Tongue (tissue), 2 donors: Measurements from ENCODE around the gene GATAD2A. TPM values are rescaled to one million over a fixed set of nuclear protein-coding genes. Genes with fewer than 3 reads are reported as not detected.
"Not testable (repeated sequence)": the region's sequence is repeated elsewhere in the genome, so short reads cannot be mapped to it uniquely, and the experiment has no call there.

Experiments
- DNase-seq: peaks from one replicate; pipeline ENCODE4 v3.0.0-alpha.2; 2015
- total RNA-seq: library from RNA; depleted of rRNA; stranded (reverse); fragments of >200 nt; gene quantifications from one replicate; pipeline ENCODE4 v1.2.3, GENCODE V29; 2014

GATAD2A gene
- total RNA-seq, 1 donor from 2014 or later: 24.0 TPM

DNA sequence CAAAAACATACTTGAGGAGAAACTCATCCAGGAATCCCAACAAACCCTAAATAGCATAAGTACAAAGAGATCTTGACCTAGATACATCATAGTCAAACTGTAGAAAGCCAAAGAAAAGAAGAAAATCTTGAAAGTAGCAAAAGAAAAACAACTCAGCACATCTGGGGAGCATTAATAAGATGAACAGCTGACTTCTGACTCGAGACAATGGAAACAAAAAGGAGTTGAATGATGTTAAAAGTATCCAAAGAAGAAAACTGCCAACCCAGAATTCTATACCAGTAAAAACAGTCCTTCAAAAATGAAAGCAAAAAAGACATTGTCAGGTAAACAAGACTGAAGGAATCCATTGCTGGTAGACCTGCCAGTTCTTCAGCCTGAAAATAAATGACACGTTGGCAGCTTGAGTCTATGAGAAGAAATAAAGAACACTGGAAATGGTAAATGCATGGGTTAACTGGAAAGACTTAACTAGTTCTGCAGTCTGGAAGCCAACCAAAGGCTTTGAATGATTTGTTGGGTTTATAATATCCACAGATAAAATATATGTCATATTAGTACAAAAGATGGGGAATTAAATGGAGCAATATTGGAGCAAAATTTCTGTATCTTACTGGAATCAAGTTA lies 63.1 kb downstream of the GATAD2A start:
- no peak for DNase-seq

DNA sequence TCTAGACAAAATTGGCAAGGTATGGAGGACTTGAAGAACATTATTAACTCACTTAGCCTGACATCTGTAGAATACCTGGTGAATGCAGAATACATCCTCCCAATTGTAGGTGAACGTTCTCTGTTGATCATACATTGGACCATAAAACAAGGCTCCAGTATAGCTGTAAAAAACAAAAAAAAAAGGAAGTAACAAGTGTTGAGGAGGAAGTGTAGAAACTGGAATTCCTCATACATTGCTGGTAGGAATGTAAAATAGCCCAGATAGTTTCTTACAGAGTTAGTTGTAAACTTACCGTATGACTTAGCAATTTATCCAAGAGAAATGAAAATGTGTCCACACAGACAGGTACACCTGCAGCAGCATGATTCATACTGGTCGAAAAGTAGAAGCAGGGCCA lies 65.1 kb downstream of the GATAD2A start:
- DNase-seq: no peak

DNA sequence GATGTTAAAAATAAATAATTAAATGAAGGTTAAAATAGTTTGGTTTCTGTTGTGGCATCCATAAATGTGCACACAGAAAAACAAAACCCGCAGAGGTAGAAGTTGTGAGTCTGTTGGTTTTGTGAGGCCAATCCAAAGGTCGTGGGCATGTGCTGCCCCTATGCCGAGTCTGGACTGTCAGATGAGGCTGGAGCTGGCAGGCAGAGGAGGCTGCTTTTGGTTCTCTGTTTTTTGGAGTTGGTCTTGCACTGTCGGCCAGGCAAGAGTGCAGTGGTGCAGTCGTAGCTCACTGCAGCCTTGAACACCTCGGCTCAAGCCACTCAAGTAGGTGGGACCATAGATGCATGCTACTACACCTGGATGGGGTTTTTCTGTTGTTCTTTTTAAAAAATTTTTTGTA lies 66.2 kb downstream of the GATAD2A start:
- no peak for DNase-seq

DNA sequence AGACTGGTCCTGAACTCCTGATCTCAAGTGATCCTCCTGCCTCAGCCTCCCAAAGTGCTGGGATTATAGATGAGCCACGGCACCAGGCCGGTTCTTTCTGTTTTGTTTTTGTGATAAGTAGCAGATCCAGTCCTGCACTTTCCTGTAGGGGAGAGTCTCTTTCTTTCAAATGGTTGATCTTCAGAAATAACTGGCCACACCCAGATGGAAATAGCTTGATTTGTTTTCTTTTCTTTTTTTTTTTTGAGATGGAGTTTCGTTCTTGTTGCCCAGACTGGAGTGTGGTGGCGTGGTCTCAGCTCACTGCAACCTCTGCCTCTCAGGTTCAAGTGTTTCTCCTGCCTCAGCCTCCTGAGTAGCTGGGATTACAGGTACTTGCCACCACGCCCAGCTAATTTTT lies 66.6 kb downstream of the GATAD2A start:
- DNase-seq: not testable (repeated sequence)

DNA sequence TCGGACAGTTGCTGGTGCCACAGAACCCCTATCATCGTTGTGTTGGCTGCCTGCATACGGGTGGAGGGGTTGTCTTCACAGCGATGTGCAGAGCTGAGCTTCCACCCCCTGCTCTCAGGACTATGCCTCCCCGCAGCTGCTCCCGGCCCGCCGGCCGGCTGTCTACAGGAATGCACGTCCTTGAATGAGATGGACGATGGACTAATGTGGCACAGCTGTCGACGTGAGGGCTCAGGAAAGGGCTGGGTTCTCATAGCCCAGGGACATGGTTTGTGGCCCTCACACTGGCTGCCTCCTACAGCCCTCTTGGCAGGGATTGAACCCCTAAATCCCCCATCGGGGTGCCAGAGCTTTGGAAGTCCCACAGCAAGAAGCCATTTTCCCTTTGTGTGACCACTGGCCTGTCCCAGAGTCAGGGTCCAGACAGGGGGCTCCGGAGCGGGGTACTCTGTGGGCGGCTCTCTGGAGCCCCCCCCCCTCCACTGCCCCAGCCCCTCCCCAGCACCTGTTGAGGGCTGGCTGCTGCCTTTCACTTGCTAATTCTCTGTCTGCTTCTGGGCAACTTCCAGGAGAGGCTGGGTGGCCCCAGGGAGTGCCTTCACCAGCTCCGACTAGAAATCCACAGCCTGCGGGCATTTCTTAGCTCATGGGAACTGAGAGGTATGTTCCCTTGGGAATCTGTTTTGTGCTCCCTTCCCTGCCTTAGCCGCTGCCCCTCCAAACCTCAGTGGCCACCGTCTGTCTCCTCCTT lies 69.7 kb downstream of the GATAD2A start:
- DNase-seq: peak; percentile 97

DNA sequence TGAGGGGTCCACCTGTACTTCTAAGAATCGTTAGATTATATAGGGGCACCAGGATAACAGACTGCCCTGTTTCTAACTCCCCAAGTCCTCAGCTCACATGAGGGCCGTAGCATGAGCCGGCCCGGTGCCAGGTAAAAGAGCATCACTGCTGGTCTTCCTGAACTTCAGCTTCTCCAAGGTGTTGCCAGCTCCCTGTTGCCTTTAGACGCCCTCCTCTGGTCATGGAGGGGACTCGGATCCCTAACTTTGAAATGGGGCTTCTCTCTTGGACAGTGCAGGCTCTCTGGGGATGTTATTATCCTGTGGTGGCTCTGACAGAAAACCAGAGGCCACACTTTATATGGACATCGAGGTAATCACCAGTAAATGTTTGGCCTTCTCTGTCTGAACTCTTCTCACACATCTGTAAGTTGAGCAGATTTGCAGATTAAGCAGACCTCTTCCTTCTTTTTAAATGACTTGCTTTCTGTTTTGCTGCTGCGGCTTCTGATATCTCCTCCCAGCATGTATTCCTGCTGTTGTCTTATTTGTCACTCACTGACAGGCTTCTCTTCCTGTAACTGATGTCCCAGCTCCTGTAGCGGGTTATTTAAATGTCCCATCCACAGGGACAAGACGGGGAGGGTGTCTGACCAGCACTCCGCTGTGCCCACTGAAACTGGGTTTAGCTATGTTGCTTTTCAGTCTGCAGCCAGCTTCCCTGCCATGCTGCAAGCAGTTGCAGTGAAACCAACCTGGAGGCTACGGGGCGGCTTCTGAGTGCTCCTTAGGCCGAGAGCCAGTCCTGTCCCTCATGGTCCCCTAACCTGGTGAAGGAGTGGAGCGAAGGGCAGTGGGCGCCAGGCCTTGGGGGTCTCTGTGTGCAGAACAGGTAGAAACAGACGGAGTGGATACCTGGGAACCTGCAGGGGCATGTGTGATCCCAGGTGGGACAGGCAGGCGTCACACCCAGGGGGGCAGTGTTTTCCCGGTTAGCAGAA lies 70.7 kb downstream of the GATAD2A start:
- DNase-seq: peak; percentile 70

DNA sequence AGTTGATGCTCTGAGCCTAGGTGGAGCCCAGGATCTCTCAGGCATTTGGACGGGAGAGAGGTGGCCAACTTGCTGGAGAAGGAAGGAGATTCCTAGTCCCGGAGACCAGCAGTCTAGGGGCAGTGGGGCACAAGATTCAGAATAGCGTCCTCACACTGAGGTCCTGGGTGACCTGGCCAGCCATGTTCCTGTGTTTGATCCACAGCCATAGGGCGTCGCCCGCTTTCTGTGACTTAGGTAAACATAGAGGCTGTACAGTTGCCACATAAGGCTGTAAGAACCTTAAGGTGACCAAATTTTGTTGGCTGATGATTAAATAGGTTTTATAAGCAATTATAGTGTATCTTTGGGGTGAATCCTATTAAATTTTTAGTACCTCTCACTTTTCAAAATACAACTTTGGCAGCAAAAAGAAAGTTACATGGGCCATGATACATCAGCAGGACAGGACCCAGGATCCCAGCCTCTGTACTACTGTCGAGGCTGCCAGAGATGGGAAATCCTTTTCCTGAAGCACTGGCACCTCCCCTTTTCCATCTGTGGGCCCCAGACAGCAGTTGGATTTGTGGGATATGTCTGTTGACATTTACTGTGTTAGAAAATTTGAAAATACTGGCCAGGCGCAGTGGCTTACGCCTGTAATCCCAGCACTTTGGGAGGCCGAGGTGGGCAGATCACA lies 72.4 kb downstream of the GATAD2A start:
- DNase-seq: no peak

DNA sequence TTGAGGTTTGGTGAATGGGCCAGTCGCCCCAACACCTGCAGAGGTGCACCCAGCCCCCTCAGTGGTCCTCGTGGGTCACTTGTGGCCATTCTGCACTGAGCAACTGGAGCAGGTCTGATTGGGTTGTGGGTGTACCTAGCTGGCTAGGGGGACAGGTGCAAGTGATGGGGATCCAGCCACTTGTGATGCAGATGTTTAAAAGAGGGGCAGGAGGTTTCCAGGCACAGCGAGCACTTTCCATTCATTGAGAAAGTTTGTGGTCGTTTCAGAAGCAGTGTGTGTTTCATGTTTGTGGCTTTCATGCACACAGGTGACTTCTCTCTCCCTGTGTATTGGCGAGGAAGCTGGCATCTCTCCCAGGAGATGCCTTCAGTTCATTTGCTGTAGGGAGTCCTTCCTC lies 75.2 kb downstream of the GATAD2A start:
- no peak for DNase-seq

DNA sequence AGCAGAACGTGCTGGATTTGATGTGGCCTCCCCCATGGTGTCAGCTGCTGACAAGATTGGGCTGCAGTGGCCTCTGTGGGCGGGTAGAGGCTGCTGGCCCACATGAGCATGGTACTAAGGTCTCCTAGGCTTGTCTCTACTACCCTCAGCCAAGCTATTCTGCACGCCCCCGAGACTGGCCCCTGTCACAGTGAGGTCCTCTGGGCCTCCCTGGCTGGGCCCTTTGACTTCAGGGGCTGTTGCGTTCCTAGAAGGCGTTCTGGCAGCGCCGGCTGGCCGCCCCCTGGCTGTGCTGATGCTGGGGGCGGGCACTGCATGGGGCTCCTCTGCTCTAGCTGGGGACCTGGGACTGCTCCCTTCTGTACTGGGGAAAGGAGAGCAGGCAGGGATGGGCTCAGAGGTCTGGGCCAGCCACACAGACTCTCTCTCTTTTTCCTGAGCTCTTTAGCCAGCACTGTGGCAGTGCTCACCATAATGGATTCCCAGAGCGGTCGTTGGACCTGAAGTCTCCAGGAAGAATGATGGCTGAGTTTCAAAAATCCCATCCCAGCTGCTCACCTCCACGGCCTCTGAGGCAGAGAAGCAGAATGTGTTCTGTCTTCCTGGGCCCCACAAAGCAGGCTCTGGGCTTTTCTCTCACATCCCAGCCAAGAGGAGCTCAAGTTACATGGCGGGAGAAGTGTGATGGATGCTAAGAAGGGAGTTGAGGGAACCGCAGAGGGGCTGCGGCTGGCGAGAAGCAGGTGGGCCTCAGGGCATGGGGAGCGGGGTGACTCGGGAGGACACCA lies 77.5 kb downstream of the GATAD2A start:
- peak; percentile 91 for DNase-seq

DNA sequence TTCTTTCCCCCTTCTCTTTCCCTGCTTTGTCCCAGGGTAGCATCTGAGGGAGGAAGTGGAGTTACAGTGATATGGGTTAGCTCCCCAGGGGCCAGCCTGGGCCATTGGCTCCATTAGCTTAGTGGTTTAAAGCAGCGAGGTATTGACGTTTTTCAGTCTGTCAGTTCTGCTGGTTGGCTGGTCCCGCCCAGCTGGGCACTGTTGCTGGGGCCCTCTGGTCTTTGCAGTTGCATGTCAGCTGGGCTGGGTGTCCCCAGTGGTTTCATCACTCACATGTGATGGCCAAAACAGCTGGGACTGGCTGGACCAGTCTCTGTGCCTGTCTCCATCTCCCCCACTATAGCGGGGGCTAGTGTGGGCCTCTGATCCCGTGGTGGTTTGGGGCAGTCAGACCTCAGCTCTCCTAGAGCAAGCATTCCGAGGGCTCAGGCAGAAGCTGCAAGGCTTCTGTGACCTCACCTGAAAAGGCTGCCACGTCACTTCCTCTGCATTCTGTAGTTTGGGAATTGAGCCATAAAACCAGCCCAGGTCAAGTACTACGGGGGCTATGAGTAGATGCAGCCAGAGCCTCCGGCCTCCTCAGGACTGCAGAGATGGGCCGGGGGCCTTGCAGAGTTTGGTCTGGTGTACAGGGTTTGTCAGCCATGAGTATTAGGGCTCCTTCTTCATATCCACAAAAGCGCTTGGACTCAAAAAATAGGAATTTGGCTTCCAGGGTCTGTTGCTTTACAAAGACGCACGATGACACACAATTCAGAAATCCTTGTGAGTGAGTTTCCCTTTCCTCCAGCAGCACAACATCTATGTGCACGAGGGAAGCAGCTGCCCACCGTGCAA lies 79.9 kb downstream of the GATAD2A start:
- DNase-seq: peak; percentile 72

DNA sequence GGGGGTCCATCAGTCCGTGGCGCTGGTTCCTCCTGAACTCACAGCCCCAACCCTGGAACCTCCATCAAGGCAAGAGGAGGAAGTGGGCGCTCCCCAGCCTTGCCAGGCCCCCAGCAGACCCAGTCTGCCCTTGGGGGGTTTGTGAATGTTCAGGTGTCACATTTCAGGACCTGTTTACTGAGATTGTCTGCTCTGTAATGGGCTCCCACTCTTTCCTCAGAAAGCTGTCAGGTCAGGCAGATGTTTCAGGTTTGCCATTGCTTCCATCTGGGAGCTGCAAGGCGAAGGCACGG lies 80.5 kb downstream of the GATAD2A start:
- no peak for DNase-seq

DNA sequence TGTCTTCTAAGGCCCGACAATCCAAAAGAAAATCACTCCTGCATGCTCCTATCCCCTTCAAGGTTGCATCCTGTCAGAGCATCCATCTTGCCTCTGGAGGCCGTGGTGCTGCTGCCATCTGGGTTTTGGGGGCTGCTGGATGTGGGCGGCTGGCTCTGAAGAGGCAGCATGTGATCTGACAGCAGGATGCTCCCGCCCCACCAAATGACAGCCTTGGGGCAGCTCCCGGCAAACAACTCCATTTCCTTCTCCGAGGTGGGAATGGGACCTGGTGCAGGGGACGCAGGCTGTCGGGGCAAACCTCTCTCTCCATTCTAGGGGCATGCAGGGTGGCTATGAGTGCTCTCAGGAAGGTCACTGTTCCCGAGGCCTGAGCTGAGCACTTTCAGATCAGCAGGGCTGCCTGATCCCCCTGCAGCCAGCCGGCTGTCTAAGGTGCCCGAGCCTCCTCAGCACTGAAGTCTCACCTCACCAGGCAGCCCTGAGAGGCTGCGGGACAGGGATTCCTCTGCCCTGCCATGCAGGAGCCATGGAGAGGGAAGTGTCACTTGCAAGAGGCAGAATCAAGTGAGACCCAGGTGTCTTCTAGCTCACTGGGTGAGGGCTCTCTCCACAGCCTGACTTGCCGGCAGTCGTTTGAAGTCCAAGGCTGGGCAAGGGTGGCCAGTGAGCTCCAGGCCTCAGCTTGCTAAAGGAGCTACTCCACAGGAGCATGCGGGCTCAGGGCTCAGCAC lies 81.0 kb downstream of the GATAD2A start:
- no peak for DNase-seq

DNA sequence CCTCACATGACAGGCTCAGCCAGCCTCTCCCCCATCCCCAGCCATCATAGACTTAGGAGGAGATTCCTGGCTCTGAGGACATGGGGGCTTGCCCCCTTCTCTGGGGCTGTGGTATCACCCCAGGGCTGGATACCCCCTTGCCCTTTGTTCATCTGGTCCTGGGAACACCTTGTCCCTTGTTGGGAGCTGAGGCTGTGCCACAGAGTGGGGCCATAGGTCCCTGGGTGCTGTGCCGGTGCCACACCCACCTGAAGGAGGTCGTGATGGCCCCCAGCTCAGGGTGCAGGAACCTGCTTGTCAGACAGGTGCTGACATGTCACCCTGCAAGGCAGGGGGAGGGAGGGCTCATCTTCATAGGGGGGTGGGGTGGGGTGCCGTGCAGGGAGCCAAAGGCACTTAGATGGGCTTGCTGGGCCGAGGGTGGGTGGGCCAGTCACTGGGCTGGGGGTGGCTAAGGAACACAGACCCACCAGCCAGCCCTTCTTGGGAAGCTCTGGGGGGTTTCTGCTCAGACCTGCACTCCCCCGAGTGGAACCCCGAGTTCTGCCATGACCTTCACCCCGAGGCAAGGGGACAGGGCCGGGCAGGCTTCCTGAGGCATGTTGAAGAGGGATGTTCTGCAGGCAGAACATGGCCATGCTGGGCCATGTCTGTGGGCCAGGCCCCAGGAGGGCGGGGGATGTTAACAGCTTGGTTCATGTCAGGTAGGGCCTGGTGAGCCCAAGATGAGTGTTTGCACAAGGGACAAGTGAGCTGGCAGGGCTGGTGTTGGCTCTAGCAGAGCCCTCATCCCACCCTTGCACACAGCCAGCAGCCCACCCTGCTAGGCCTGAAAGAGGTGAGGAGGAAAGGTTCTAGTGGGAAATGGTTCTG lies 81.8 kb downstream of the GATAD2A start:
- no peak for DNase-seq

DNA sequence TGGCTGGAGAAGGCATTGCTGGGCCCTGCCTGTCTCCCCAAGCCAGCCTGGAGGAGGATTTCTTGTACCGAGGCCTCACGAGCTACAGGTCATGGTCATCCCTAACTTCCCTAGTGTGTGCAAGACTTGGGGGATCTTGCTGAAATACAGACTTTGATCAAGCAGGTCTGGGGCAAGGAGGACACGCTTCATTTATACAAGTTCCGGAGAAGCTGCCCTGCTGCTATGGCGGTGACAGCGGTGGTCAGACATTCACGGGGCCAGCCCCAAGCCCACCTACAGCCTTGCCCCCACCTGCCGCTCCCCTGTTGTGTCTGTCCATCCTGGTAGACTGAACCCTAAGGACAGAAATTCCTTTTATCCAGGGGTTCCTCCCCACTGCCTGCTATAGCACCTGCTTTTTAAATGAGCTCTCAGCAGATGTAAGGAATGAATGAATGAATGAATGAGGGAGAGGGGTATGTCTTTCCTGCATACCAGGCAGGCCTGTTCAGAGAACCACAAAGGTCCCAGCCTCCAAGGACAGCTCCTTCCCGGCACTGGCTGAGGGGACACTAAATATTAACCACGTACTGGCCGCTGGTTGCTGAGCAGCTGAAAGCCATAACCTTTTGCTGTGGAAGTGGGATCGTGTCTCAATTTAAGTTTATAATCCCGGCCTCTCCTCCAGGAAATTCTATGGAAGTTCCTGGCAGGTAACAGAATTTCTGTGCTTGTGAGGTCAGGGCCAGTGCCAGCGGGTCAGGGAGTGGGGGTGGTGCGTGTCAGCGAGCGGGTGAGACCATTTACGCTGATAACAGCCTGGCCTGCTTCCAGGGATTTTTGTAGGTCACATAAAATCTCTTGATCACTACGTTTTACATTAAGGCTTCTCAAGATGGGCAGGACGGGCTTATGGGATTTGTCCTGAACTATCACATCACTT lies 82.7 kb downstream of the GATAD2A start:
- DNase-seq: no peak

DNA sequence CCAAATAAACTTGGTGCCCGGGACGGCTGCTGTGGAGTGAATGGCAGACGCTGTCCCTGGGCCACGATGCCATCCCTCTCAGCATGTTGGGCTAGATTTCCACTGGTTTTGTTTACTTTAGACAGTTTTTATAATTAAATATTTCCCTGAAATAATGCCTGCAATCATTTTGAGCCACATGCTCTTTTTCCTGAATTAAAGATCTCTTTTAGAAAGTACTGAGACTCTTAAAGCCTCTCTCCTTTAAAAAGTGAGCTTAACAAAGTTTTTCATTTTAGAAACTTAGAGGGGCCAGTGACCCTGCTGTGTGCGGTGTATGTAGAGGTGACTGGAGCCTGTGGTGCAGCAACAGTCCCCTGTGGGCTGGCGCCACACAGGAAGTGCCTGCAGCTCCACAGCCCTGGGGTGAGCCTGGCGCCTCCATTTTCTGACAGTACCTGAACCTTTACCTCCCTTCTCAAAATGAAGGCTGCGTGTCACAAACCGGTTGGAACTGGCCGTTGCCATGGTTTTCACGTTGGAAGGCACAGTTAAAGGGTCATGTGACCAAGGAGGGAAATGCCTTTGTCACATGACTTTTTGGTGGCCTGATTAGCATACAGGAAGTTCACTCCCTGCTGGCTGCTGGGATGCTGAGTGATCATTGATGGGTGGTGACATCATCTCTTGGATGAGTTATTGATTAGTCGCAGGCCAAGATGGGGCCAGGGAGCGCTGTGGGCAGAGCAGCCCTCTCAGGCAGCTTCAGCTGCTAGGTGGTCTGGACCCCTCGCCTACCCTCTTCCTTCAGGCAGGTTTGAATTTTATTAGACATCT lies 83.6 kb downstream of the GATAD2A start:
- peak; percentile 88 for DNase-seq

DNA sequence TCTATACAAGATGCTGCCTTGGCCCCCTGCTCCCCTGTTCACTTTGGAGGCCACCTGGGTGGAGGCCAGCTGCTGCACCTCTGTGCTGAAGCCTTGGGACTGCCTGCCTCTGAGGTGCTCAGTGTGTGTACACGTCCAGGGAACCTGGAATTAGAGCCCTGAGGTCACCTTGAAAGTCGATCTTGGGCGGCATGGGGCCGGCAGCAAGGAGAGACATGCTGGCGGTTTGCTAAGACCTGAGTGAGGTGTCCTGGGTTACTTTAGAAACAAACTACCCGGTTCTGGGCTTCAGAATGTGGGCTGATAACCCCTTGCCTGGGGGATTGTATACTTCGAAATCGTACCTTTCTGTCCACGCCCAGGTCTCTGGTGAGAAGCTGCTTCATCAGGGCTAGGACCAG lies 84.3 kb downstream of the GATAD2A start:
- no peak for DNase-seq
